Breast epithelium (tissue), 4 donors: ENCODE measurements around the gene CSE1L. TPM values are rescaled to one million over a fixed set of nuclear protein-coding genes. Genes with fewer than 3 reads are reported as not detected.

ENCODE experiments used
- DNase-seq, 2 donors: peaks; one replicate each; pipeline ENCODE4 v3.0.0-alpha.2; 2019; ENCODE audit warnings: low spot score in 2 of 2
- H3K27ac ChIP-seq, 2 donors: fragments of 200-600 bp; sonication (generic) in 1 of 2; one replicate each; pipeline ENCODE4 v1.5.1; 2016 to 2019; ENCODE audit warnings: mild to moderate bottlenecking in 1 of 2
- H3K27me3 ChIP-seq, 2 donors: fragments of 200-600 bp; sonication (generic) in 1 of 2; one replicate each; pipeline versions ENCODE4 v1.5.1 to v1.6.0; 2017 to 2019; ENCODE audit warnings: control low read depth in 1 of 2, mild to moderate bottlenecking in 1 of 2
- H3K36me3 ChIP-seq: fragments of 200-600 bp; one replicate; pipeline ENCODE4 v1.5.1; 2019
- H3K4me1 ChIP-seq, 2 donors: fragments of 200-600 bp; sonication (generic); one replicate each; pipeline ENCODE4 v1.5.1; 2016 to 2019; ENCODE audit warnings: control low read depth in 1 of 2
- H3K4me3 ChIP-seq, 3 donors: fragments of 200-600 bp; sonication (generic); 1 replicate in 2 of 3; 2 replicates in 1 of 3; pipeline ENCODE4 v1.5.1; 2016 to 2019; ENCODE audit warnings: mild to moderate bottlenecking in 3 of 3, moderate library complexity in 2 of 3
- H3K9me3 ChIP-seq, 2 donors: fragments of 200-600 bp; sonication (generic) in 1 of 2; one replicate each; pipeline ENCODE4 v1.5.1; 2016 to 2019; ENCODE audit warnings: control low read depth in 1 of 2
- POLR2A ChIP-seq: fragments of 450-650 bp; IDR thresholded peaks from one replicate; pipeline ENCODE4 v1.6.1; 2016; ENCODE audit warnings: antibody characterized with exemption, mild to moderate bottlenecking, moderate library complexity
- POLR2AphosphoS5 ChIP-seq, 3 donors: sonication (generic); formaldehyde crosslinking; IDR thresholded peaks; one replicate each; pipeline ENCODE4 v1.6.1; 2017; ENCODE audit warnings: antibody characterized with exemption in 3 of 3
- intact Hi-C: fragments of 100-400 bp; cut with DNase I; formaldehyde crosslinking; loops from one replicate; pipeline ENCODE4 v1.15.1; 2023; ENCODE audit warnings: low total_unique reads
- total RNA-seq, 3 donors: library from RNA; depleted of rRNA; stranded (reverse); fragments of >200 nt; gene quantifications; one replicate each; pipeline ENCODE4 v1.1.0, GENCODE V29; 2016
- TF ChIP-seq, protein P1 (sequence below), 3 donors: fragments of 450-650 bp; IDR thresholded peaks; one replicate each; pipeline ENCODE4 v1.5.1; 2016 to 2017; ENCODE audit warnings: antibody characterized with exemption in 3 of 3, mild to moderate bottlenecking in 3 of 3, moderate library complexity in 3 of 3

The CSE1L gene
- total RNA-seq, 3 donors from 2014 or later, result 33.3 to 61.6 (median 48.5) TPM

GRCh38 chr20:49034070-49034732 lies 11.9 kb upstream of the CSE1L start:
- DNase-seq, result no peak
- Histone ChIP-seq H3K27me3 (no peaks in the 10 kb centered on the region), H3K27ac (no peak overlapping the region), H3K4me3 (no peak overlapping the region), H3K4me1 (no peaks in the 10 kb centered on the region), H3K9me3 (no peaks in the 10 kb centered on the region), H3K36me3 (no peaks in the 10 kb centered on the region)
- intact Hi-C loops, result no loop called here
- TF ChIP-seq POLR2AphosphoS5 (IDR thresholded peaks at IDR 0.05) (no peak), POLR2A (no peak)

GRCh38 chr20:49037962-49038387 lies 8.1 kb upstream of the CSE1L start:
- no peaks in the 10 kb centered on the region for H3K36me3 ChIP-seq
- no peaks in the 10 kb centered on the region for H3K4me1 ChIP-seq
- intact Hi-C loops, result no loop called here
- H3K27me3 ChIP-seq, result no peaks in the 10 kb centered on the region
- H3K27ac ChIP-seq, result no peak overlapping the region
- H3K9me3 ChIP-seq, result no peaks in the 10 kb centered on the region
- DNase-seq, result no peak
- TF ChIP-seq POLR2AphosphoS5 (IDR thresholded peaks at IDR 0.05) (no peak), POLR2A (no peak)
- TF ChIP-seq, protein P1, sequence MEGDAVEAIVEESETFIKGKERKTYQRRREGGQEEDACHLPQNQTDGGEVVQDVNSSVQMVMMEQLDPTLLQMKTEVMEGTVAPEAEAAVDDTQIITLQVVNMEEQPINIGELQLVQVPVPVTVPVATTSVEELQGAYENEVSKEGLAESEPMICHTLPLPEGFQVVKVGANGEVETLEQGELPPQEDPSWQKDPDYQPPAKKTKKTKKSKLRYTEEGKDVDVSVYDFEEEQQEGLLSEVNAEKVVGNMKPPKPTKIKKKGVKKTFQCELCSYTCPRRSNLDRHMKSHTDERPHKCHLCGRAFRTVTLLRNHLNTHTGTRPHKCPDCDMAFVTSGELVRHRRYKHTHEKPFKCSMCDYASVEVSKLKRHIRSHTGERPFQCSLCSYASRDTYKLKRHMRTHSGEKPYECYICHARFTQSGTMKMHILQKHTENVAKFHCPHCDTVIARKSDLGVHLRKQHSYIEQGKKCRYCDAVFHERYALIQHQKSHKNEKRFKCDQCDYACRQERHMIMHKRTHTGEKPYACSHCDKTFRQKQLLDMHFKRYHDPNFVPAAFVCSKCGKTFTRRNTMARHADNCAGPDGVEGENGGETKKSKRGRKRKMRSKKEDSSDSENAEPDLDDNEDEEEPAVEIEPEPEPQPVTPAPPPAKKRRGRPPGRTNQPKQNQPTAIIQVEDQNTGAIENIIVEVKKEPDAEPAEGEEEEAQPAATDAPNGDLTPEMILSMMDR (IDR thresholded peaks at IDR 0.05), result no peak
- no peak overlapping the region for H3K4me3 ChIP-seq

DNA sequence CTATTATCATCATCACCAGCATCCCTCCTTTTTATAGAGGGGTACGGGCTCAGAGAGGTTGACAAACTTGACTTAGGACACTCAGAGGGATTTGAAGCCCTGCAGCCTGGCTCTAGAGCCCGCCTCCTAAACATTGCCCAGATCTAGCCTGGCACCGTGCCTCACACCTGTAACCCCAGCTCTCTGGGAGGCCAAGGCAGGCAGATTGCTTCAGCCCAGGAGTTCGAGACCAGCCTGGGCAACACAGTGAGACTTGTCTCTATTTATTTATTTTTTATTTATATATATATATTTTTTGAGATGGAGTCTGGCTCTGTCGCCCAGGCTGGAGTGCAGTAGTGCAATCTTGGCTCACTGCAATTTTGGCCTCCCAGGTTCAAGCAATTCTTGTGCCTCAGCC lies 6.3 kb upstream of the CSE1L start:
- no peaks in the 10 kb centered on the region for H3K36me3 ChIP-seq
- intact Hi-C loops, result no loop called here
- no peaks in the 10 kb centered on the region for H3K9me3 ChIP-seq
- TF ChIP-seq POLR2AphosphoS5 (IDR thresholded peaks at IDR 0.05) (no peak), POLR2A (no peak)
- TF ChIP-seq, protein P1 (IDR thresholded peaks at IDR 0.05), result no peak
- H3K4me1 ChIP-seq, result no peaks in the 10 kb centered on the region
- no peak overlapping the region for H3K27ac ChIP-seq
- H3K27me3 ChIP-seq, result no peaks in the 10 kb centered on the region
- no peak for DNase-seq
- H3K4me3 ChIP-seq, result no peak overlapping the region

GRCh38 chr20:49043000-49043399 lies 3.1 kb upstream of the CSE1L start:
- no peak for DNase-seq
- Histone ChIP-seq H3K27me3 (no peaks in the 10 kb centered on the region), H3K4me1 (no peaks in the 10 kb centered on the region), H3K36me3 (no peaks in the 10 kb centered on the region), H3K9me3 (no peaks in the 10 kb centered on the region), H3K27ac (no peak overlapping the region), H3K4me3 (no peak overlapping the region)
- intact Hi-C loops, result no loop called here
- TF ChIP-seq, protein P1 (IDR thresholded peaks at IDR 0.05), result no peak
- TF ChIP-seq POLR2AphosphoS5 (IDR thresholded peaks at IDR 0.05) (no peak), POLR2A (no peak)

DNA sequence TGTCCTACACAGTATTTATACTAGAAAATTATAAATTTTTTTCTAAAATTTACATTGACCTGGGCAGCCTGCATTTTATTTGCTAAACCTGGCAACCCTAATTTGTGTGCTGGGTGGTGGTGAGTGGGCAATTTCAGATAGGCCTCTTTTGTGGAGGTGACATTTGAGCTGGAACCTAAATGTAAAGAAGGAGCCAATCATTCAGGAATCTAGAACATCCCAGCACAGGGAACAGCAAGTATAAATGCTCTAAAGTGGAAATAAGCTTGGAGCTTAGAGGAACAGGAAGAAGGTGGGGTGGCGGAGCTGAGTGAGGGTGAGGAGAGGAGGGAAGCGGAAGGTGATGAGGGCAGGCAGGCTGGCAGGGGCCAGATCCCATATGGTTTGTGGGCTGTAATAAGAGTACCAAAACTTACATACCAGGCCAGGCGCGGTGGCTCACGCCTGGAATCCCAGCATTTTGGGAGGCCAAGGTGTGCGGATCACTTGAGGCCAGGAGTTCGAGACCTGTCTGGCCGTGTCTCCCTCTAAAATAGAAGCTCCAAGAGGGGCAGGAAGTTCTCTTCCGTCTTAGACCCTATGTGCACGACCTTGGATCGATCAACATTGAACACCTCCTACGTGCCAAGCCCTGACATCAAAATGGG lies 549 bp upstream of the CSE1L start:
- Histone ChIP-seq H3K27me3 (no peaks in the 10 kb centered on the region), H3K4me3 (peak overlapping the region; percentile 70 to 100 (median 90)), H3K4me1 (no peaks in the 10 kb centered on the region), H3K27ac (peak overlapping the region; percentile 90 to 93), H3K36me3 (no peaks in the 10 kb centered on the region), H3K9me3 (no peaks in the 10 kb centered on the region)
- TF ChIP-seq POLR2A (no peak), POLR2AphosphoS5 (IDR thresholded peaks at IDR 0.05) (no peak)
- TF ChIP-seq, protein P1 (IDR thresholded peaks at IDR 0.05), result no peak
- DNase-seq, result no peak
- intact Hi-C loops, result no loop called here
